Muscle of leg (tissue), 11 donors: ENCODE data around the gene FUS. TPM values are rescaled to one million over a fixed set of nuclear protein-coding genes. Genes with fewer than 3 reads are reported as not detected.
"Not testable (repeated sequence)": the region's sequence is repeated elsewhere in the genome, so short reads cannot be mapped to it uniquely, and the experiment has no call there.

Source experiments
- DNase-seq: peaks from one replicate; pipeline ENCODE4 v3.0.0; 2013
- H3K27ac ChIP-seq: one replicate; pipeline ENCODE4 v1.5.1; 2013; ENCODE audit warnings: mild to moderate bottlenecking, low read length, control low read depth
- H3K27me3 ChIP-seq: one replicate; pipeline ENCODE4 v1.6.1; 2013; ENCODE audit warnings: low read length; ENCODE audit not compliant: control insufficient read depth, insufficient read depth
- H3K36me3 ChIP-seq: one replicate; pipeline ENCODE4 v1.6.1; 2013; ENCODE audit warnings: low read length; ENCODE audit not compliant: control insufficient read depth, insufficient read depth
- H3K4me1 ChIP-seq: one replicate; pipeline ENCODE4 v1.6.1; 2013; ENCODE audit warnings: low read length; ENCODE audit not compliant: control insufficient read depth, insufficient read depth
- H3K4me3 ChIP-seq: one replicate; pipeline ENCODE4 v1.5.1; 2013; ENCODE audit warnings: low read length, control low read depth
- H3K9me3 ChIP-seq: replicated peaks from 2 replicates; pipeline ENCODE4 v1.6.1; 2013; ENCODE audit warnings: low read depth, low read length; ENCODE audit not compliant: control insufficient read depth
- WGBS: methylation state at CpG from one replicate; pipeline ENCODE4 v1.1.5; 2013; ENCODE audit warnings: missing lambda C conversion rate; ENCODE audit not compliant: insufficient coverage; 5-methylcytosine and 5-hydroxymethylcytosine counted together
- polyA plus RNA-seq, 8 donors: library from polyadenylated mRNA; unstranded; fragments of 120-200 nt; gene quantifications; one replicate each; pipeline versions ENCODE4 v1.2.1 to v1.2.3, GENCODE V29; 2013; ENCODE audit warnings: inconsistent platforms in 1 of 8, low replicate concordance in 1 of 8; ENCODE audit not compliant: insufficient read length in 8 of 8, insufficient read depth in 1 of 8
- total RNA-seq: library from RNA; stranded (reverse); fragments of 120-200 nt; gene quantifications from one replicate; pipeline ENCODE4 v1.2.4, GENCODE V29; 2013

The FUS gene
- total and polyA plus RNA-seq, 9 donors: 35.6 to 585 (median 465) TPM

GRCh38 chr16:31157136-31157535 is 22.8 kb upstream of the FUS start:
- no peaks in the 10 kb centered on the region for H3K4me1 ChIP-seq
- no peaks in the 10 kb centered on the region for H3K9me3 ChIP-seq
- no peak overlapping the region for H3K27ac ChIP-seq
- 29% methylated on average over 7 of the region's 8 CpGs for WGBS
- DNase-seq: no peak
- H3K4me3 ChIP-seq: no peak overlapping the region
- peaks cover 6% of the 10 kb centered on the region for H3K27me3 ChIP-seq
- H3K36me3 ChIP-seq: no peaks in the 10 kb centered on the region

- DNase-seq: no peak
- 78% methylated on average over 5 of the region's 8 CpGs for WGBS
- no peak overlapping the region for H3K4me3 ChIP-seq
Observed at GRCh38 chr16:31167315-31167714, 12.6 kb upstream of the FUS start.

GRCh38 chr16:31168848-31169247 is 11.1 kb upstream of the FUS start:
- H3K4me1 ChIP-seq: no peaks in the 10 kb centered on the region
- no peak for DNase-seq
- no peaks in the 10 kb centered on the region for H3K36me3 ChIP-seq
- H3K9me3 ChIP-seq: no peaks in the 10 kb centered on the region
- no peak overlapping the region for H3K4me3 ChIP-seq
- H3K27ac ChIP-seq: no peak overlapping the region
- 75% methylated on average over 1 of the region's 2 CpGs for WGBS
- H3K27me3 ChIP-seq: no peaks in the 10 kb centered on the region

More at GRCh38 chr16:31167315-31167714, 12.6 kb upstream of the FUS start:
- H3K9me3 ChIP-seq: no peaks in the 10 kb centered on the region
- no peaks in the 10 kb centered on the region for H3K36me3 ChIP-seq
- H3K27me3 ChIP-seq: no peaks in the 10 kb centered on the region
- no peak overlapping the region for H3K27ac ChIP-seq
- H3K4me1 ChIP-seq: no peaks in the 10 kb centered on the region

GRCh38 chr16:31170048-31170447 is 9.9 kb upstream of the FUS start:
- not testable (repeated sequence) for H3K4me3 ChIP-seq, H3K9me3 ChIP-seq, DNase-seq, H3K4me1 ChIP-seq, H3K27me3 ChIP-seq, H3K36me3 ChIP-seq, H3K27ac ChIP-seq
- no CpG with 5 or more reads among the region's 2 CpGs for WGBS

GRCh38 chr16:31177136-31177535 is 2.8 kb upstream of the FUS start:
- H3K27ac ChIP-seq: no peak overlapping the region
- DNase-seq: no peak
- H3K36me3 ChIP-seq: peaks cover 5% of the 10 kb centered on the region
- H3K4me3 ChIP-seq: no peak overlapping the region
- 61% methylated on average over 2 of the region's 3 CpGs for WGBS
- H3K4me1 ChIP-seq: peaks cover 13% of the 10 kb centered on the region
- H3K27me3 ChIP-seq: no peaks in the 10 kb centered on the region
- no peaks in the 10 kb centered on the region for H3K9me3 ChIP-seq

- no peak for DNase-seq
- peaks cover 29% of the 10 kb centered on the region for H3K4me1 ChIP-seq
Observed at GRCh38 chr16:31179219-31179746, 656 bp upstream of the FUS start.

GRCh38 chr16:31181102-31181830 is 1.3 kb downstream of the FUS start:
- 1% methylated on average over 14 of the region's 31 CpGs for WGBS
- Histone ChIP-seq H3K36me3 (peaks cover 43% of the 10 kb centered on the region), H3K9me3 (no peaks in the 10 kb centered on the region), H3K4me1 (peaks cover 29% of the 10 kb centered on the region), H3K27me3 (no peaks in the 10 kb centered on the region), H3K4me3 (peak overlapping the region; percentile 97), H3K27ac (peak overlapping the region; percentile 98)
- peak; percentile 60 for DNase-seq

More at GRCh38 chr16:31179219-31179746, 656 bp upstream of the FUS start:
- H3K36me3 ChIP-seq: peaks cover 25% of the 10 kb centered on the region
- peak overlapping the region; percentile 97 for H3K4me3 ChIP-seq
- H3K27me3 ChIP-seq: no peaks in the 10 kb centered on the region
- 4% methylated on average over 27 of the region's 27 CpGs for WGBS
- peak overlapping the region; percentile 98 for H3K27ac ChIP-seq
- no peaks in the 10 kb centered on the region for H3K9me3 ChIP-seq

- Histone ChIP-seq H3K27me3 (no peaks in the 10 kb centered on the region), H3K9me3 (no peaks in the 10 kb centered on the region), H3K36me3 (peaks cover 55% of the 10 kb centered on the region), H3K27ac (no peak overlapping the region), H3K4me3 (peak overlapping the region; percentile 97), H3K4me1 (peaks cover 29% of the 10 kb centered on the region)
- DNase-seq: no peak
- WGBS: 14% methylated on average over 5 of the region's 7 CpGs
Observed at GRCh38 chr16:31182391-31182790, 2.5 kb downstream of the FUS start.

- Histone ChIP-seq H3K27me3 (no peaks in the 10 kb centered on the region), H3K4me1 (peaks cover 29% of the 10 kb centered on the region), H3K4me3 (no peak overlapping the region), H3K27ac (no peak overlapping the region), H3K36me3 (peaks cover 66% of the 10 kb centered on the region), H3K9me3 (no peaks in the 10 kb centered on the region)
- no peak for DNase-seq
- 60% methylated on average over 3 of the region's 10 CpGs for WGBS
Observed at GRCh38 chr16:31183432-31184428, 3.8 kb downstream of the FUS start.

- Histone ChIP-seq H3K27me3 (no peaks in the 10 kb centered on the region), H3K9me3 (no peaks in the 10 kb centered on the region), H3K36me3 (peaks cover 77% of the 10 kb centered on the region), H3K4me1 (peaks cover 25% of the 10 kb centered on the region), H3K27ac (no peak overlapping the region), H3K4me3 (no peak overlapping the region)
- WGBS: 92% methylated on average over 14 of the region's 14 CpGs
- DNase-seq: no peak
Observed at GRCh38 chr16:31184888-31185287, 4.9 kb downstream of the FUS start.
